ENCODE measurements around the gene CNIH3. TPM values are rescaled to one million over a fixed set of nuclear protein-coding genes. Genes with fewer than 3 reads are reported as not detected.
"Not testable (repeated sequence)": the region's sequence is repeated elsewhere in the genome, so short reads cannot be mapped to it uniquely, and the experiment has no call there.

Gene CNIH3
- total RNA-seq, 1 experiment from 2014 or later = 1.6 TPM

- Histone ChIP-seq H3K27me3 (no peaks in the 10 kb centered on the region), H3K36me3 (no peaks in the 10 kb centered on the region), H3K4me3 (no peak overlapping the region), H3K9me3 (peaks cover 2% of the 10 kb centered on the region; the same call in 1 of the 2 replicates)
- DNase-seq = no peak
Observed at GRCh38 chr1:224690576-224690975, 74.5 kb downstream of the CNIH3 start.

GRCh38 chr1:224691148-224691925 is 75.2 kb downstream of the CNIH3 start:
- DNase-seq = no peak
- peaks cover 2% of the 10 kb centered on the region; the same call in 1 of the 2 replicates for H3K9me3 ChIP-seq
- no peak overlapping the region for H3K4me3 ChIP-seq
- no peaks in the 10 kb centered on the region for H3K27me3 ChIP-seq
- H3K36me3 ChIP-seq = no peaks in the 10 kb centered on the region

- no peaks in the 10 kb centered on the region for H3K9me3 ChIP-seq
- H3K4me3 ChIP-seq = no peak overlapping the region
- no peaks in the 10 kb centered on the region for H3K36me3 ChIP-seq
- H3K27me3 ChIP-seq = no peaks in the 10 kb centered on the region
- DNase-seq = no peak
Observed at GRCh38 chr1:224694969-224695368, 78.9 kb downstream of the CNIH3 start.

GRCh38 chr1:224696021-224696420 is 79.9 kb downstream of the CNIH3 start:
- H3K36me3 ChIP-seq = no peaks in the 10 kb centered on the region
- H3K9me3 ChIP-seq = no peaks in the 10 kb centered on the region
- no peak for DNase-seq
- H3K4me3 ChIP-seq = no peak overlapping the region
- no peaks in the 10 kb centered on the region for H3K27me3 ChIP-seq

- H3K27me3 ChIP-seq = no peaks in the 10 kb centered on the region
Observed at GRCh38 chr1:224696891-224697765, 81.0 kb downstream of the CNIH3 start.

GRCh38 chr1:224698015-224698451 is 81.9 kb downstream of the CNIH3 start:
- Histone ChIP-seq H3K27me3 (no peaks in the 10 kb centered on the region), H3K4me3 (no peak overlapping the region), H3K36me3 (no peaks in the 10 kb centered on the region), H3K9me3 (no peaks in the 10 kb centered on the region)
- DNase-seq = no peak

More at GRCh38 chr1:224696891-224697765, 81.0 kb downstream of the CNIH3 start:
- no peaks in the 10 kb centered on the region for H3K36me3 ChIP-seq
- H3K4me3 ChIP-seq = no peak overlapping the region
- H3K9me3 ChIP-seq = no peaks in the 10 kb centered on the region
- DNase-seq = peak; percentile 50

- Histone ChIP-seq H3K9me3 (no peaks in the 10 kb centered on the region), H3K36me3 (no peaks in the 10 kb centered on the region), H3K4me3 (no peak overlapping the region), H3K27me3 (no peaks in the 10 kb centered on the region)
- DNase-seq = peak; percentile 12
Observed at GRCh38 chr1:224700918-224701531, 84.9 kb downstream of the CNIH3 start.

GRCh38 chr1:224703702-224704101 is 87.6 kb downstream of the CNIH3 start:
- Histone ChIP-seq H3K27me3 (no peaks in the 10 kb centered on the region), H3K9me3 (no peaks in the 10 kb centered on the region), H3K4me3 (no peak overlapping the region), H3K36me3 (no peaks in the 10 kb centered on the region)
- no peak for DNase-seq

GRCh38 chr1:224704107-224704735 is 88.1 kb downstream of the CNIH3 start:
- Histone ChIP-seq H3K9me3 (no peaks in the 10 kb centered on the region), H3K27me3 (no peaks in the 10 kb centered on the region), H3K4me3 (no peak overlapping the region), H3K36me3 (no peaks in the 10 kb centered on the region)
- DNase-seq = no peak

GRCh38 chr1:224705578-224705977 is 89.5 kb downstream of the CNIH3 start:
- Histone ChIP-seq H3K9me3 (no peaks in the 10 kb centered on the region), H3K36me3 (no peaks in the 10 kb centered on the region), H3K27me3 (no peaks in the 10 kb centered on the region), H3K4me3 (no peak overlapping the region)
- no peak for DNase-seq

- Histone ChIP-seq H3K36me3 (no peaks in the 10 kb centered on the region), H3K9me3 (no peaks in the 10 kb centered on the region), H3K27me3 (no peaks in the 10 kb centered on the region), H3K4me3 (no peak overlapping the region)
- peak; percentile 46 for DNase-seq
Observed at GRCh38 chr1:224707843-224708725, 92.0 kb downstream of the CNIH3 start.

- no peaks in the 10 kb centered on the region for H3K36me3 ChIP-seq
- DNase-seq = no peak
- no peak overlapping the region for H3K4me3 ChIP-seq
- H3K27me3 ChIP-seq = no peaks in the 10 kb centered on the region
- no peaks in the 10 kb centered on the region for H3K9me3 ChIP-seq
Observed at GRCh38 chr1:224710196-224710595, 94.1 kb downstream of the CNIH3 start.

- not testable (repeated sequence) for H3K4me3 ChIP-seq, H3K27me3 ChIP-seq, DNase-seq, H3K36me3 ChIP-seq, H3K9me3 ChIP-seq
Observed at GRCh38 chr1:224711231-224711756, 95.2 kb downstream of the CNIH3 start.

- H3K9me3 ChIP-seq = no peaks in the 10 kb centered on the region
- H3K4me3 ChIP-seq = no peak overlapping the region
- DNase-seq = no peak
- no peaks in the 10 kb centered on the region for H3K27me3 ChIP-seq
- H3K36me3 ChIP-seq = no peaks in the 10 kb centered on the region
Observed at GRCh38 chr1:224711876-224712275, 95.8 kb downstream of the CNIH3 start.

GRCh38 chr1:224713228-224713627 is 97.1 kb downstream of the CNIH3 start:
- Histone ChIP-seq H3K9me3 (no peaks in the 10 kb centered on the region), H3K4me3 (no peak overlapping the region), H3K36me3 (no peaks in the 10 kb centered on the region), H3K27me3 (no peaks in the 10 kb centered on the region)
- no peak for DNase-seq

GRCh38 chr1:224714553-224714952 is 98.4 kb downstream of the CNIH3 start:
- Histone ChIP-seq H3K9me3 (no peaks in the 10 kb centered on the region), H3K27me3 (no peaks in the 10 kb centered on the region), H3K36me3 (no peaks in the 10 kb centered on the region), H3K4me3 (no peak overlapping the region)
- DNase-seq = no peak
